Glomerular endothelial cell (primary cell): Measurements from ENCODE around the gene NADSYN1. TPM values are rescaled to one million over a fixed set of nuclear protein-coding genes. Genes with fewer than 3 reads are reported as not detected.

ENCODE experiments used
- DNase-seq: peaks from one replicate; pipeline ENCODE4 v3.0.0-alpha.2; 2011; ENCODE audit warnings: low read depth, low spot score; ENCODE audit errors: extremely low read depth
- total RNA-seq: library from RNA; depleted of rRNA; stranded (reverse); fragments of >200 nt; gene quantifications from 2 replicates; pipeline ENCODE4 v1.2.3, GENCODE V29; 2015

The NADSYN1 gene
- total RNA-seq, 1 donor from 2014 or later, result 114 TPM

GRCh38 chr11:71432761-71433647 lies 20.0 kb upstream of the NADSYN1 start:
- DNase-seq, result no peak

- no peak for DNase-seq
Observed at GRCh38 chr11:71433648-71434450, 19.2 kb upstream of the NADSYN1 start.

- no peak for DNase-seq
Observed at GRCh38 chr11:71434576-71435130, 18.4 kb upstream of the NADSYN1 start.

GRCh38 chr11:71435278-71435951 lies 17.6 kb upstream of the NADSYN1 start:
- no peak for DNase-seq

- no peak for DNase-seq
Observed at GRCh38 chr11:71436861-71437260, 16.1 kb upstream of the NADSYN1 start.

GRCh38 chr11:71437399-71437798 lies 15.6 kb upstream of the NADSYN1 start:
- DNase-seq, result no peak

- DNase-seq, result no peak
Observed at GRCh38 chr11:71437879-71438278, 15.1 kb upstream of the NADSYN1 start.

- DNase-seq, result no peak
Observed at GRCh38 chr11:71438650-71439049, 14.4 kb upstream of the NADSYN1 start.

GRCh38 chr11:71440021-71440755 lies 12.8 kb upstream of the NADSYN1 start:
- no peak for DNase-seq

- no peak for DNase-seq
Observed at GRCh38 chr11:71441251-71441650, 11.8 kb upstream of the NADSYN1 start.

- DNase-seq, result no peak
Observed at GRCh38 chr11:71442123-71442522, 10.9 kb upstream of the NADSYN1 start.

- no peak for DNase-seq
Observed at GRCh38 chr11:71442880-71443279, 10.1 kb upstream of the NADSYN1 start.

GRCh38 chr11:71443736-71444445 lies 9.1 kb upstream of the NADSYN1 start:
- DNase-seq, result no peak

GRCh38 chr11:71444811-71445210 lies 8.2 kb upstream of the NADSYN1 start:
- DNase-seq, result no peak

GRCh38 chr11:71446150-71446549 lies 6.9 kb upstream of the NADSYN1 start:
- DNase-seq, result no peak

- DNase-seq, result no peak
Observed at GRCh38 chr11:71446942-71447688, 5.9 kb upstream of the NADSYN1 start.

GRCh38 chr11:71447791-71448256 lies 5.2 kb upstream of the NADSYN1 start:
- DNase-seq, result no peak

- peak; percentile 31 for DNase-seq
Observed at GRCh38 chr11:71448257-71449171, 4.5 kb upstream of the NADSYN1 start, which contains the start of gene DHCR7. Gene DHCR7, minus strand, starts transcription at chr11:71448393. Its CDS starts 3,441 bp downstream, at chr11:71444952.
